SK-N-SH treated with all-trans-retinoic acid at 6 μM for 48 hours (cell line): ENCODE results near the gene LRFN2.

Experiments
- ATAC-seq: fragments of 200-7000 bp; cut with Tn5 transposase; 3 replicates; pipeline ENCODE4 v1.9.1; 2020; ENCODE audit warnings: mild to moderate bottlenecking, moderate library complexity
- ARNTL ChIP-seq: fragments of 450-650 bp; formaldehyde crosslinking; IDR thresholded peaks from 2 replicates; pipeline ENCODE4 v1.5.0; 2020; ENCODE audit warnings: low read depth, mild to moderate bottlenecking, moderate library complexity, borderline replicate concordance
- BACH2 ChIP-seq: fragments of 250-450 bp; sonication (Bioruptor Pico); IDR thresholded peaks from 2 replicates; pipeline ENCODE4 v1.9.0; 2021; ENCODE audit warnings: mild to moderate bottlenecking, borderline replicate concordance
- CREB5 ChIP-seq: fragments of 250-450 bp; sonication (Bioruptor Pico); IDR thresholded peaks from 2 replicates; pipeline ENCODE4 v1.5.1; 2020; ENCODE audit warnings: low read depth, mild to moderate bottlenecking, moderate library complexity
- CSDC2 ChIP-seq: fragments of 250-450 bp; sonication (Bioruptor Pico); IDR thresholded peaks from 2 replicates; pipeline ENCODE4 v1.5.0; 2020; ENCODE audit warnings: mild to moderate bottlenecking, moderate library complexity
- CSRNP3 ChIP-seq: fragments of 250-450 bp; sonication (Bioruptor Pico); IDR thresholded peaks from 2 replicates; pipeline ENCODE4 v1.5.1; 2021; ENCODE audit warnings: mild to moderate bottlenecking, moderate library complexity
- GLIS3 ChIP-seq: fragments of 250-450 bp; sonication (Bioruptor Pico); IDR thresholded peaks from 2 replicates; pipeline ENCODE4 v1.5.0; 2020; ENCODE audit warnings: mild to moderate bottlenecking, moderate library complexity
- ISL1 ChIP-seq: fragments of 250-450 bp; sonication (Bioruptor Pico); IDR thresholded peaks from 2 replicates; pipeline ENCODE4 v2.1.2; 2022; ENCODE audit warnings: mild to moderate bottlenecking, moderate library complexity
- OSR1 ChIP-seq: fragments of 250-450 bp; sonication (Bioruptor Pico); IDR thresholded peaks from 2 replicates; pipeline ENCODE4 v1.8.0; 2022; ENCODE audit warnings: moderate library complexity, mild to moderate bottlenecking, inconsistent platforms
- PATZ1 ChIP-seq: fragments of 250-450 bp; sonication (Bioruptor Pico); IDR thresholded peaks from 2 replicates; pipeline ENCODE4 v1.8.0; 2020; ENCODE audit warnings: mild to moderate bottlenecking, moderate library complexity, borderline replicate concordance
- POU6F1 ChIP-seq: fragments of 250-450 bp; sonication (Bioruptor Pico); IDR thresholded peaks from 2 replicates; pipeline ENCODE4 v1.8.0; 2021; ENCODE audit warnings: low read depth, mild to moderate bottlenecking, moderate library complexity, borderline replicate concordance
- PPARA ChIP-seq: fragments of 250-450 bp; sonication (Bioruptor Pico); IDR thresholded peaks from 2 replicates; pipeline ENCODE4 v1.5.0; 2020; ENCODE audit warnings: mild to moderate bottlenecking, borderline replicate concordance
- RARB ChIP-seq: fragments of 250-450 bp; sonication (Bioruptor Pico); IDR thresholded peaks from 2 replicates; pipeline ENCODE4 v1.8.0; 2021; ENCODE audit warnings: mild to moderate bottlenecking, moderate library complexity
- SNAI2 ChIP-seq: fragments of 250-450 bp; sonication (Bioruptor Pico); IDR thresholded peaks from 2 replicates; pipeline ENCODE4 v1.5.0; 2020; ENCODE audit warnings: mild to moderate bottlenecking, moderate library complexity
- TCF4 ChIP-seq: fragments of 250-450 bp; sonication (Bioruptor Pico); IDR thresholded peaks from 2 replicates; pipeline ENCODE4 v1.8.0; 2021; ENCODE audit warnings: mild to moderate bottlenecking, moderate library complexity, borderline replicate concordance
- TOX ChIP-seq: fragments of 250-450 bp; sonication (Bioruptor Pico); IDR thresholded peaks from 2 replicates; pipeline ENCODE4 v1.8.0; 2021; ENCODE audit warnings: mild to moderate bottlenecking, moderate library complexity, borderline replicate concordance
- ZC3H10 ChIP-seq: fragments of 250-450 bp; sonication (Bioruptor Pico); IDR thresholded peaks from 2 replicates; pipeline ENCODE4 v1.5.1; 2021; ENCODE audit warnings: mild to moderate bottlenecking, moderate library complexity
- ZFP3 ChIP-seq: fragments of 250-450 bp; sonication (Bioruptor Pico); IDR thresholded peaks from 2 replicates; pipeline ENCODE4 v1.5.0; 2020; ENCODE audit warnings: mild to moderate bottlenecking, moderate library complexity
- ZFP30 ChIP-seq: fragments of 450-650 bp; formaldehyde crosslinking; IDR thresholded peaks from 2 replicates; pipeline ENCODE4 v1.5.0; 2022; ENCODE audit warnings: mild to moderate bottlenecking, moderate library complexity
- ZNF565 ChIP-seq: fragments of 450-650 bp; formaldehyde crosslinking; conservative IDR thresholded peaks from 2 replicates; pipeline ENCODE4 v1.5.0; 2020; ENCODE audit warnings: low read depth, mild to moderate bottlenecking, moderate library complexity
- ZNF70 ChIP-seq: fragments of 450-650 bp; formaldehyde crosslinking; IDR thresholded peaks from 2 replicates; pipeline ENCODE4 v1.5.0; 2020; ENCODE audit warnings: mild to moderate bottlenecking, moderate library complexity
- ZNF8 ChIP-seq: fragments of 450-650 bp; formaldehyde crosslinking; IDR thresholded peaks from 2 replicates; pipeline ENCODE4 v1.5.0; 2020; ENCODE audit warnings: mild to moderate bottlenecking, moderate library complexity

Gene LRFN2

GRCh38 chr6:40535819-40536380 is 51.3 kb downstream of the LRFN2 start:
- no peak for ATAC-seq
- no peak for TF ChIP-seq ZC3H10
- TF ChIP-seq ZNF70 (CRISPR knock-in tag): peak; percentile 79
- TF ChIP-seq, all 23 proteins: peak for 1

GRCh38 chr6:40535110-40535818 is 51.9 kb downstream of the LRFN2 start:
- no peak for ATAC-seq
- TF ChIP-seq CSRNP3 (CRISPR knock-in tag) (no peak), TOX (CRISPR knock-in tag) (no peak), SNAI2 (no peak), ZNF565 (CRISPR knock-in tag) (no peak), POU6F1 (CRISPR knock-in tag) (no peak), ARNTL (no peak), ISL1 (no peak), BACH2 (CRISPR knock-in tag) (no peak)

GRCh38 chr6:40532349-40533000 is 54.7 kb downstream of the LRFN2 start:
- ATAC-seq: no peak

More at GRCh38 chr6:40532349-40533000, 54.7 kb downstream of the LRFN2 start:
- TF ChIP-seq ZFP3 (CRISPR knock-in tag) (no peak), ARNTL (no peak), RARB (no peak), ZC3H10 (no peak), CSDC2 (CRISPR knock-in tag) (no peak), PPARA (no peak), CREB5 (CRISPR knock-in tag) (no peak), ISL1 (no peak), ZFP30 (CRISPR knock-in tag) (no peak), PATZ1 (CRISPR knock-in tag) (no peak), ZNF8 (CRISPR knock-in tag) (no peak), OSR1 (no peak), BACH2 (CRISPR knock-in tag) (no peak), TOX (CRISPR knock-in tag) (no peak), CSRNP3 (CRISPR knock-in tag) (no peak), POU6F1 (CRISPR knock-in tag) (no peak), GLIS3 (CRISPR knock-in tag) (no peak), TCF4 (CRISPR knock-in tag) (no peak)
